SJSA1 (cell line): Measurements from ENCODE around the gene CAB39L. TPM values are rescaled to one million over a fixed set of nuclear protein-coding genes. Genes with fewer than 3 reads are reported as not detected.

Source experiments
- DNase-seq, 2 experiments: peaks; one replicate each; pipeline ENCODE4 v3.0.0-alpha.2; 2015 to 2020; ENCODE audit warnings: low spot score in 2 of 2, low read depth in 1 of 2
- H3K27ac ChIP-seq: fragments of 250-450 bp; sonication (Bioruptor Pico); 2 replicates; pipeline ENCODE4 v1.5.1; 2020; ENCODE audit warnings: mild to moderate bottlenecking, moderate library complexity
- H3K27me3 ChIP-seq: fragments of 250-450 bp; sonication (Bioruptor Pico); replicated peaks from 2 replicates; pipeline ENCODE4 v1.5.1; 2020; ENCODE audit warnings: mild to moderate bottlenecking, moderate library complexity
- H3K36me3 ChIP-seq: fragments of 250-450 bp; sonication (Bioruptor Pico); 2 replicates; pipeline ENCODE4 v1.5.1; 2020; ENCODE audit warnings: mild to moderate bottlenecking
- H3K4me1 ChIP-seq: fragments of 250-450 bp; sonication (Bioruptor Pico); replicated peaks from 2 replicates; pipeline ENCODE4 v1.6.1; 2021; ENCODE audit warnings: mild to moderate bottlenecking
- H3K4me3 ChIP-seq: fragments of 250-450 bp; sonication (Bioruptor Pico); 2 replicates; pipeline ENCODE4 v1.5.1; 2020; ENCODE audit warnings: mild to moderate bottlenecking
- H3K9me3 ChIP-seq: fragments of 250-450 bp; sonication (Bioruptor Pico); replicated peaks from 2 replicates; pipeline ENCODE4 v1.5.1; 2020; ENCODE audit warnings: mild to moderate bottlenecking
- total RNA-seq: library from RNA; depleted of rRNA; stranded (reverse); fragments of >200 nt; shearing (Covaris generic); gene quantifications from 2 replicates; pipeline ENCODE4 v1.2.3, GENCODE V29; 2014

The CAB39L gene
- total RNA-seq, 1 experiment from 2014 or later, result 6.5 TPM

- no peak overlapping the region for H3K27ac ChIP-seq
- no peak overlapping the region for H3K4me3 ChIP-seq
- H3K27me3 ChIP-seq, result no peaks in the 10 kb centered on the region
- H3K4me1 ChIP-seq, result no peaks in the 10 kb centered on the region
- H3K9me3 ChIP-seq, result no peaks in the 10 kb centered on the region
- no peaks in the 10 kb centered on the region for H3K36me3 ChIP-seq
- DNase-seq, result no peak
These were observed 15.7 kb downstream of the CAB39L start for GRCh38 chr13:49428041-49428763.

- no peaks in the 10 kb centered on the region for H3K4me1 ChIP-seq
These were observed 19.8 kb downstream of the CAB39L start for GRCh38 chr13:49424011-49424560.

GRCh38 chr13:49421391-49421790 is 22.5 kb downstream of the CAB39L start:
- Histone ChIP-seq H3K9me3 (no peaks in the 10 kb centered on the region), H3K4me1 (no peaks in the 10 kb centered on the region), H3K27me3 (no peaks in the 10 kb centered on the region), H3K27ac (no peak overlapping the region), H3K4me3 (no peak overlapping the region), H3K36me3 (no peaks in the 10 kb centered on the region)
- DNase-seq, result peak in 1 of 2 experiments; percentile 14

More at GRCh38 chr13:49424011-49424560, 19.8 kb downstream of the CAB39L start:
- Histone ChIP-seq H3K9me3 (no peaks in the 10 kb centered on the region), H3K4me3 (no peak overlapping the region), H3K27ac (no peak overlapping the region), H3K27me3 (no peaks in the 10 kb centered on the region), H3K36me3 (no peaks in the 10 kb centered on the region)
- DNase-seq, result no peak

- Histone ChIP-seq H3K36me3 (no peaks in the 10 kb centered on the region), H3K4me3 (no peak overlapping the region), H3K27ac (no peak overlapping the region), H3K9me3 (no peaks in the 10 kb centered on the region), H3K27me3 (no peaks in the 10 kb centered on the region), H3K4me1 (no peaks in the 10 kb centered on the region)
- no peak for DNase-seq
These were observed 24.6 kb downstream of the CAB39L start for GRCh38 chr13:49419276-49419675.

GRCh38 chr13:49418206-49418605 is 25.7 kb downstream of the CAB39L start:
- no peak overlapping the region for H3K4me3 ChIP-seq
- DNase-seq, result no peak
- no peaks in the 10 kb centered on the region for H3K27me3 ChIP-seq
- H3K9me3 ChIP-seq, result no peaks in the 10 kb centered on the region
- H3K27ac ChIP-seq, result no peak overlapping the region
- no peaks in the 10 kb centered on the region for H3K36me3 ChIP-seq
- H3K4me1 ChIP-seq, result no peaks in the 10 kb centered on the region

GRCh38 chr13:49417161-49417560 is 26.7 kb downstream of the CAB39L start:
- H3K4me3 ChIP-seq, result no peak overlapping the region
- H3K27me3 ChIP-seq, result no peaks in the 10 kb centered on the region
- DNase-seq, result no peak
- no peaks in the 10 kb centered on the region for H3K4me1 ChIP-seq
- no peak overlapping the region for H3K27ac ChIP-seq
- no peaks in the 10 kb centered on the region for H3K36me3 ChIP-seq
- no peaks in the 10 kb centered on the region for H3K9me3 ChIP-seq

- no peak overlapping the region for H3K4me3 ChIP-seq
- H3K9me3 ChIP-seq, result no peaks in the 10 kb centered on the region
- no peak overlapping the region for H3K27ac ChIP-seq
- no peaks in the 10 kb centered on the region for H3K36me3 ChIP-seq
- no peaks in the 10 kb centered on the region for H3K27me3 ChIP-seq
- H3K4me1 ChIP-seq, result no peaks in the 10 kb centered on the region
- no peak for DNase-seq
These were observed 31.1 kb downstream of the CAB39L start for GRCh38 chr13:49412749-49413148.

GRCh38 chr13:49411353-49411752 is 32.5 kb downstream of the CAB39L start:
- H3K4me3 ChIP-seq, result no peak overlapping the region
- no peak overlapping the region for H3K27ac ChIP-seq
- H3K9me3 ChIP-seq, result no peaks in the 10 kb centered on the region
- no peak for DNase-seq
- H3K36me3 ChIP-seq, result no peaks in the 10 kb centered on the region
- no peaks in the 10 kb centered on the region for H3K4me1 ChIP-seq
- H3K27me3 ChIP-seq, result no peaks in the 10 kb centered on the region

- no peaks in the 10 kb centered on the region for H3K36me3 ChIP-seq
- H3K27me3 ChIP-seq, result no peaks in the 10 kb centered on the region
- no peak overlapping the region for H3K4me3 ChIP-seq
- H3K4me1 ChIP-seq, result no peaks in the 10 kb centered on the region
- H3K9me3 ChIP-seq, result no peaks in the 10 kb centered on the region
- no peak overlapping the region for H3K27ac ChIP-seq
- DNase-seq, result no peak
These were observed 33.4 kb downstream of the CAB39L start for GRCh38 chr13:49410477-49410876.

GRCh38 chr13:49410006-49410405 is 33.9 kb downstream of the CAB39L start:
- no peak for DNase-seq
- no peak overlapping the region for H3K27ac ChIP-seq
- H3K27me3 ChIP-seq, result no peaks in the 10 kb centered on the region
- no peaks in the 10 kb centered on the region for H3K4me1 ChIP-seq
- no peaks in the 10 kb centered on the region for H3K36me3 ChIP-seq
- H3K4me3 ChIP-seq, result no peak overlapping the region
- H3K9me3 ChIP-seq, result no peaks in the 10 kb centered on the region

GRCh38 chr13:49409008-49409407 is 34.9 kb downstream of the CAB39L start:
- H3K36me3 ChIP-seq, result no peaks in the 10 kb centered on the region
- no peak overlapping the region for H3K27ac ChIP-seq
- H3K4me1 ChIP-seq, result no peaks in the 10 kb centered on the region; the same call in 1 of the 2 replicates
- DNase-seq, result no peak
- no peak overlapping the region for H3K4me3 ChIP-seq
- no peaks in the 10 kb centered on the region for H3K9me3 ChIP-seq
- no peaks in the 10 kb centered on the region for H3K27me3 ChIP-seq

GRCh38 chr13:49407936-49408335 is 35.9 kb downstream of the CAB39L start:
- Histone ChIP-seq H3K4me3 (no peak overlapping the region), H3K27ac (no peak overlapping the region), H3K27me3 (no peaks in the 10 kb centered on the region), H3K9me3 (no peaks in the 10 kb centered on the region), H3K4me1 (no peaks in the 10 kb centered on the region; the same call in 1 of the 2 replicates), H3K36me3 (no peaks in the 10 kb centered on the region)
- no peak for DNase-seq

- Histone ChIP-seq H3K4me3 (no peak overlapping the region), H3K27me3 (no peaks in the 10 kb centered on the region), H3K9me3 (no peaks in the 10 kb centered on the region), H3K27ac (no peak overlapping the region), H3K4me1 (no peaks in the 10 kb centered on the region; the same call in 1 of the 2 replicates), H3K36me3 (no peaks in the 10 kb centered on the region)
- no peak for DNase-seq
These were observed 36.8 kb downstream of the CAB39L start for GRCh38 chr13:49407068-49407467.

- H3K27me3 ChIP-seq, result no peaks in the 10 kb centered on the region
- peak overlapping the region; percentile 14; the same call in 1 of the 2 replicates for H3K27ac ChIP-seq
These were observed 39.2 kb downstream of the CAB39L start for GRCh38 chr13:49404703-49405020.

More at GRCh38 chr13:49404703-49405020, 39.2 kb downstream of the CAB39L start:
- no peaks in the 10 kb centered on the region for H3K9me3 ChIP-seq
- no peaks in the 10 kb centered on the region for H3K36me3 ChIP-seq
- H3K4me3 ChIP-seq, result no peak overlapping the region
- no peak for DNase-seq
- H3K4me1 ChIP-seq, result peaks cover 10% of the 10 kb centered on the region
